B cell (primary cell): ENCODE data around the gene COL1A1. TPM values are rescaled to one million over a fixed set of nuclear protein-coding genes. Genes with fewer than 3 reads are reported as not detected.

Experiments
- ATAC-seq: fragments of 200-7000 bp; cut with Tn5 transposase; one replicate; pipeline ENCODE4 v1.10.0; 2021; ENCODE audit warnings: low read depth, mild to moderate bottlenecking, moderate number of reproducible peaks, moderate library complexity
- CTCF ChIA-PET: fragments of 350-600 bp; sonication (Branson Sonifier 250); formaldehyde crosslinking; loops from one replicate; lab custom pipeline; 2021; ENCODE audit warnings: antibody characterized with exemption, inconsistent platforms; lab: Charles Lee
- POLR2A ChIA-PET: fragments of 350-600 bp; sonication (Branson Sonifier 250); formaldehyde crosslinking; loops from one replicate; lab custom pipeline; 2021; ENCODE audit warnings: antibody characterized with exemption; lab: Charles Lee
- DNase-seq: peaks from one replicate; pipeline ENCODE4 v3.0.0; 2013
- H2AFZ ChIP-seq: 2 replicates; pipeline ENCODE4 v1.6.1; 2012; ENCODE audit warnings: mild to moderate bottlenecking, low read depth, low read length; ENCODE audit not compliant: insufficient read depth, poor library complexity, severe bottlenecking
- H3K27ac ChIP-seq, 2 donors: 1 replicate in 1 of 2; 2 replicates in 1 of 2; pipeline ENCODE4 v1.5.1; 2012 to 2013; ENCODE audit warnings: low read length in 2 of 2, mild to moderate bottlenecking in 2 of 2, moderate library complexity in 1 of 2
- H3K27me3 ChIP-seq, 4 experiments: fragments of 200-600 bp in 1 of 4; sonication (generic) in 1 of 4; replicated peaks in 1 of 4; 1 replicate in 2 of 4; 2 replicates in 2 of 4; pipeline versions ENCODE4 v1.6.1 to v1.7.0; 2013 to 2016; ENCODE audit warnings: low read length in 3 of 4, mild to moderate bottlenecking in 2 of 4, mixed read lengths in 1 of 4, moderate library complexity in 1 of 4; ENCODE audit not compliant: insufficient read depth in 4 of 4, control insufficient read depth in 3 of 4; ENCODE audit errors: control extremely low read depth in 1 of 4
- H3K36me3 ChIP-seq, 2 experiments: replicated peaks in 1 of 2; 1 replicate in 1 of 2; 2 replicates in 1 of 2; pipeline versions ENCODE4 v1.6.1 to v1.7.1; 2013; ENCODE audit warnings: low read length in 1 of 2; ENCODE audit not compliant: insufficient read depth in 2 of 2, control insufficient read depth in 1 of 2; ENCODE audit errors: control extremely low read depth in 1 of 2, extremely low read depth in 1 of 2
- H3K4me1 ChIP-seq, 2 donors: fragments of 200-600 bp in 1 of 2; sonication (generic) in 1 of 2; 1 replicate in 1 of 2; 2 replicates in 1 of 2; pipeline versions ENCODE4 v1.5.1 to v1.6.1; 2013 to 2017; ENCODE audit warnings: low read length in 2 of 2; ENCODE audit not compliant: control insufficient read depth in 2 of 2, insufficient read depth in 2 of 2
- H3K4me2 ChIP-seq: replicated peaks from 2 replicates; pipeline ENCODE3; 2012; ENCODE audit warnings: mild to moderate bottlenecking, low read depth, low read length; ENCODE audit not compliant: poor library complexity, severe bottlenecking
- H3K4me3 ChIP-seq, 5 experiments: fragments of 200-600 bp in 1 of 5; sonication (generic) in 1 of 5; 1 replicate in 3 of 5; 2 replicates in 2 of 5; pipeline versions ENCODE4 v1.5.1 to v1.7.0; 2011 to 2016; ENCODE audit warnings: low read length in 4 of 5, mild to moderate bottlenecking in 4 of 5, low read depth in 2 of 5, control low read depth in 1 of 5, moderate library complexity in 1 of 5; ENCODE audit not compliant: insufficient read depth in 1 of 5; ENCODE audit errors: control extremely low read depth in 1 of 5, extremely low read depth in 1 of 5
- H3K79me2 ChIP-seq: fragments of 200-600 bp; sonication (generic); one replicate; pipeline ENCODE4 v1.6.0; 2016; ENCODE audit warnings: low read length; ENCODE audit not compliant: control insufficient read depth, insufficient read depth
- H3K9ac ChIP-seq: fragments of 200-600 bp; sonication (generic); 2 replicates; pipeline ENCODE4 v1.6.1; 2017; ENCODE audit warnings: mild to moderate bottlenecking, low read length, moderate library complexity
- H3K9me3 ChIP-seq, 3 donors: one replicate each; pipeline versions ENCODE4 v1.6.1 to v1.7.1; 2013; ENCODE audit warnings: low read length in 2 of 3; ENCODE audit not compliant: control insufficient read depth in 2 of 3, insufficient read depth in 1 of 3; ENCODE audit errors: control extremely low read depth in 1 of 3
- H4K20me1 ChIP-seq: 2 replicates; pipeline ENCODE4 v1.6.0; 2012; ENCODE audit warnings: mild to moderate bottlenecking, low read length; ENCODE audit not compliant: insufficient read depth, control insufficient read depth, poor library complexity, severe bottlenecking
- H3K27ac Mint-ChIP-seq: one replicate; pipeline ENCODE4 v1.8.0; 2021; ENCODE audit warnings: mixed read lengths
- H3K27me3 Mint-ChIP-seq: one replicate; pipeline ENCODE4 v1.8.0; 2021; ENCODE audit warnings: mixed read lengths
- H3K4me1 Mint-ChIP-seq: one replicate; pipeline ENCODE4 v1.8.0; 2021; ENCODE audit warnings: mixed read lengths
- H3K4me3 Mint-ChIP-seq: one replicate; pipeline ENCODE4 v1.8.0; 2021; ENCODE audit warnings: mixed read lengths
- H3K9me3 Mint-ChIP-seq: one replicate; pipeline ENCODE4 v1.8.0; 2022; ENCODE audit warnings: mixed read lengths; ENCODE audit not compliant: insufficient read depth
- CTCF ChIP-seq: fragments of 200-600 bp; IDR thresholded peaks from one replicate; pipeline ENCODE4 v1.8.0; 2022; ENCODE audit warnings: antibody characterized with exemption, mild to moderate bottlenecking
- EZH2 ChIP-seq: IDR thresholded peaks from 2 replicates; pipeline ENCODE4 v1.6.1; 2012; ENCODE audit warnings: borderline replicate concordance, low read depth, mild to moderate bottlenecking, moderate library complexity, low read length; ENCODE audit not compliant: insufficient read depth, poor library complexity, severe bottlenecking
- WGBS: methylation state at CpG from one replicate; pipeline ENCODE4 v1.1.5; 2013; ENCODE audit warnings: missing lambda C conversion rate; ENCODE audit not compliant: insufficient coverage; 5-methylcytosine and 5-hydroxymethylcytosine counted together
- intact Hi-C: fragments of 100-400 bp; cut with micrococcal nuclease; formaldehyde crosslinking; loops from one replicate; pipeline ENCODE4 v1.10.0; 2022
- polyA plus RNA-seq: library from polyadenylated mRNA; depleted of rRNA; stranded (reverse); fragments of >200 nt; gene quantifications from 2 replicates; pipeline ENCODE4 v1.2.3, GENCODE V29; 2012
- total RNA-seq, 2 donors: library from RNA; stranded (reverse); fragments of 120-200 nt in 1 of 2; gene quantifications; 1 replicate in 1 of 2; 2 replicates in 1 of 2; pipeline versions ENCODE4 v1.2.3 to v1.2.4, GENCODE V29; 2013 to 2022

The COL1A1 gene
- total and polyA plus RNA-seq, 2 donors (not counting 1 experiment from before 2014, with no cell fraction given), result 0.66 to 9.1 TPM

GRCh38 chr17:50218771-50219315 is 17.4 kb upstream of the COL1A1 start:
- Histone ChIP-seq H2AFZ (no peak overlapping the region), H4K20me1 (no peaks in the 10 kb centered on the region), H3K9me3 (no peaks in the 10 kb centered on the region), H3K4me3 (no peak overlapping the region), H3K36me3 (no peaks in the 10 kb centered on the region), H3K9ac (no peak overlapping the region), H3K4me2 (no peak overlapping the region), H3K27ac (no peak overlapping the region), H3K79me2 (no peaks in the 10 kb centered on the region), H3K27me3 (peaks cover 0 to 4% (median 0%) of the 10 kb centered on the region in 4 experiments), H3K4me1 (no peaks in the 10 kb centered on the region)
- ATAC-seq, result no peak
- no CpG with 5 or more reads among the region's 1 CpG for WGBS
- no peak for DNase-seq
- Mint-ChIP-seq H3K4me1 (no peaks in the 10 kb centered on the region), H3K4me3 (no peak overlapping the region), H3K9me3 (no peaks in the 10 kb centered on the region), H3K27me3 (peaks cover 5% of the 10 kb centered on the region), H3K27ac (no peak overlapping the region)
- ChIA-PET POLR2A (no interaction called here), CTCF (interaction anchor here (1.2 to 1.3 kb wide), 2 partner anchors 17 to 20 kb away, joined by 3 to 4 read pairs; no protein-coding TSS in a partner anchor)
- intact Hi-C loops, result no loop called here
- TF ChIP-seq CTCF (no peak), EZH2 (no peak)

GRCh38 chr17:50218071-50218759 is 16.8 kb upstream of the COL1A1 start:
- ChIA-PET POLR2A (interaction anchor here (1.0 kb wide), 1 partner anchor 16 kb away, joined by 11 read pairs; the partner anchor contains the start of gene COL1A1), CTCF (interaction anchor here (1.2 to 1.3 kb wide), 2 partner anchors 16 to 20 kb away, joined by 3 to 4 read pairs; no protein-coding TSS in a partner anchor)
- intact Hi-C loops, result no loop called here
- H3K27me3 ChIP-seq, result peaks cover 0 to 4% (median 0%) of the 10 kb centered on the region in 4 experiments
- Mint-ChIP-seq H3K4me3 (no peak overlapping the region), H3K27me3 (peaks cover 5% of the 10 kb centered on the region), H3K9me3 (no peaks in the 10 kb centered on the region), H3K4me1 (peaks cover 1% of the 10 kb centered on the region), H3K27ac (no peak overlapping the region)
- no peak overlapping the region for H3K9ac ChIP-seq
- no peak for TF ChIP-seq EZH2
- TF ChIP-seq CTCF, result no peak
- H3K36me3 ChIP-seq, result no peaks in the 10 kb centered on the region
- no peaks in the 10 kb centered on the region for H3K9me3 ChIP-seq
- ATAC-seq (no peak), DNase-seq (no peak)
- H3K79me2 ChIP-seq, result no peaks in the 10 kb centered on the region
- H3K4me2 ChIP-seq, result no peak overlapping the region
- no CpG with 5 or more reads among the region's 3 CpGs for WGBS
- H4K20me1 ChIP-seq, result no peaks in the 10 kb centered on the region
- H2AFZ ChIP-seq, result no peak overlapping the region
- peaks cover under 1% of the 10 kb centered on the region in 2 donors for H3K4me1 ChIP-seq
- no peak overlapping the region for H3K4me3 ChIP-seq
- no peak overlapping the region for H3K27ac ChIP-seq
